Type B pancreatic cell (in vitro differentiated cells): ENCODE measurements around the gene SLC9C2. TPM values are rescaled to one million over a fixed set of nuclear protein-coding genes. Genes with fewer than 3 reads are reported as not detected.

ENCODE experiments used
- DNase-seq: peaks from one replicate; pipeline ENCODE4 v3.0.0; 2021; ENCODE audit warnings: mixed read lengths; ENCODE audit not compliant: unreplicated experiment; ENCODE audit errors: extremely low spot score
- H3K27ac Mint-ChIP-seq: 2 replicates; pipeline ENCODE4 v1.8.0; 2021; ENCODE audit warnings: mild to moderate bottlenecking, mixed read lengths
- H3K27me3 Mint-ChIP-seq: 2 replicates; pipeline ENCODE4 v1.8.0; 2021; ENCODE audit warnings: mixed read lengths
- H3K36me3 Mint-ChIP-seq: 2 replicates; pipeline ENCODE4 v1.8.0; 2021; ENCODE audit warnings: mixed read lengths
- H3K4me1 Mint-ChIP-seq: one replicate; pipeline ENCODE4 v1.8.0; 2021; ENCODE audit warnings: mixed read lengths; ENCODE audit not compliant: unreplicated experiment
- H3K4me3 Mint-ChIP-seq: 2 replicates; pipeline ENCODE4 v1.8.0; 2021; ENCODE audit warnings: mild to moderate bottlenecking, mixed read lengths
- H3K9me3 Mint-ChIP-seq: 2 replicates; pipeline ENCODE4 v1.8.0; 2021; ENCODE audit warnings: mixed read lengths
- CTCF ChIP-seq: fragments of 200-600 bp; sonication (generic); conservative IDR thresholded peaks from 2 replicates; pipeline ENCODE4 v1.5.0; 2021; ENCODE audit warnings: antibody characterized with exemption, mild to moderate bottlenecking
- total RNA-seq: library from RNA; stranded (reverse); gene quantifications from 2 replicates; pipeline ENCODE4 v1.2.1, GENCODE V29; 2021; ENCODE audit warnings: low replicate concordance

SLC9C2 gene
- total RNA-seq, 1 donor from 2014 or later = 0.60 TPM

GRCh38 chr1:173530795-173531693 lies 71.8 kb downstream of the SLC9C2 start:
- no peaks in the 10 kb centered on the region for H3K9me3 Mint-ChIP-seq
- H3K4me1 Mint-ChIP-seq = no peaks in the 10 kb centered on the region
- no peaks in the 10 kb centered on the region for H3K27me3 Mint-ChIP-seq
- H3K4me3 Mint-ChIP-seq = no peak overlapping the region
- no peak overlapping the region for H3K27ac Mint-ChIP-seq
- H3K36me3 Mint-ChIP-seq = no peaks in the 10 kb centered on the region
- DNase-seq = no peak
- TF ChIP-seq CTCF = no peak

GRCh38 chr1:173529106-173529505 lies 73.8 kb downstream of the SLC9C2 start:
- H3K27me3 Mint-ChIP-seq = no peaks in the 10 kb centered on the region
- H3K4me1 Mint-ChIP-seq = no peaks in the 10 kb centered on the region
- no peaks in the 10 kb centered on the region for H3K36me3 Mint-ChIP-seq
- H3K27ac Mint-ChIP-seq = no peak overlapping the region
- TF ChIP-seq CTCF = no peak
- H3K4me3 Mint-ChIP-seq = no peak overlapping the region
- no peak for DNase-seq
- H3K9me3 Mint-ChIP-seq = no peaks in the 10 kb centered on the region

GRCh38 chr1:173527151-173527826 lies 75.6 kb downstream of the SLC9C2 start:
- TF ChIP-seq CTCF = no peak
- Mint-ChIP-seq H3K4me3 (no peak overlapping the region), H3K9me3 (no peaks in the 10 kb centered on the region), H3K27ac (no peak overlapping the region), H3K27me3 (no peaks in the 10 kb centered on the region), H3K36me3 (no peaks in the 10 kb centered on the region), H3K4me1 (no peaks in the 10 kb centered on the region)
- DNase-seq = no peak

GRCh38 chr1:173525926-173526325 lies 76.9 kb downstream of the SLC9C2 start:
- Mint-ChIP-seq H3K27ac (no peak overlapping the region), H3K9me3 (no peaks in the 10 kb centered on the region), H3K36me3 (no peaks in the 10 kb centered on the region), H3K27me3 (no peaks in the 10 kb centered on the region), H3K4me1 (no peaks in the 10 kb centered on the region), H3K4me3 (no peak overlapping the region)
- no peak for TF ChIP-seq CTCF
- no peak for DNase-seq

GRCh38 chr1:173523329-173523728 lies 79.5 kb downstream of the SLC9C2 start:
- Mint-ChIP-seq H3K4me1 (peaks cover 3% of the 10 kb centered on the region), H3K9me3 (no peaks in the 10 kb centered on the region)

More at GRCh38 chr1:173523329-173523728, 79.5 kb downstream of the SLC9C2 start:
- Mint-ChIP-seq H3K36me3 (no peaks in the 10 kb centered on the region), H3K27ac (no peak overlapping the region), H3K27me3 (no peaks in the 10 kb centered on the region), H3K4me3 (no peak overlapping the region)
- TF ChIP-seq CTCF = no peak
- no peak for DNase-seq
